ENCODE measurements around the gene TGM2. TPM values are rescaled to one million over a fixed set of nuclear protein-coding genes. Genes with fewer than 3 reads are reported as not detected.

The TGM2 gene
- total and polyA plus RNA-seq, 2 donors (not counting 1 experiment from before 2014, with no cell fraction given), result 2.4 to 60.8 TPM

DNA sequence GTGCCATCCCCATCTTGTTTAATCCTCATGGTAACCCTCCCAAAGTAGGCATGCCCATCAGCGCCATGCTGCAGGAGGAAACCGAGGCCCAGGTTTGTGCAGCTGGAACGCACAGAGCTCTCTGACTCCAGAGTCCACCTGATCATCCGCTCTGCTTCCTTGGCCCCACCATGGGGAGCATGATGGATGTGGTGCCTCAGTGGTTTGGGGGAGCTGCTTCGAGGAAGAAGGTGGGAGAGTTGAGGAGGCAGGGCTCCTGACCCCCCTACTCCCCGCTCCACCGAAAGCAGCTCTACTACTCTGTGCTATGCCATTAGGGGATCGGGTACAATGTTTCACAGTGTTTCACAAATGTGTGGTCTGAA lies 52.2 kb downstream of the TGM2 start:
- H3K27ac ChIP-seq (ENCODE audit: low read length in 2 of 2), result no peak overlapping the region
- CTCF ChIA-PET, result interaction anchor here (0.6 to 7.9 kb wide), 10 partner anchors 8 to 108 kb away, joined by 3 to 101 read pairs (median 4); no protein-coding TSS in a partner anchor
- Mint-ChIP-seq H3K4me1 (peaks cover 3% of the 10 kb centered on the region), H3K4me3 (no peak overlapping the region), H3K27ac (no peak overlapping the region), H3K9me3 (ENCODE audit: insufficient read depth) (no peaks in the 10 kb centered on the region), H3K27me3 (no peaks in the 10 kb centered on the region)
- no peak overlapping the region for H3K9ac ChIP-seq (ENCODE audit: low read length)
- H3K27me3 ChIP-seq (replicated peaks in 1 of 4; ENCODE audit: control extremely low read depth in 1 of 4, control insufficient read depth in 3 of 4, insufficient read depth in 4 of 4, low read length in 3 of 4), result no peaks in the 10 kb centered on the region
- no peaks in the 10 kb centered on the region for H3K79me2 ChIP-seq (ENCODE audit: control insufficient read depth, insufficient read depth, low read length)
- no peaks in the 10 kb centered on the region for H4K20me1 ChIP-seq (ENCODE audit: control insufficient read depth, insufficient read depth, low read length, poor library complexity, severe bottlenecking)
- H3K4me3 ChIP-seq (ENCODE audit: control extremely low read depth in 1 of 5, extremely low read depth in 1 of 5, insufficient read depth in 1 of 5, low read depth in 2 of 5, low read length in 4 of 5), result no peak overlapping the region
- no peak for ATAC-seq (ENCODE audit: low read depth)
- no peak overlapping the region for H2AFZ ChIP-seq (ENCODE audit: insufficient read depth, low read depth, low read length, poor library complexity, severe bottlenecking)
- no peak for TF ChIP-seq EZH2 (IDR thresholded peaks at IDR 0.05; ENCODE audit: borderline replicate concordance, insufficient read depth, low read depth, low read length, poor library complexity, severe bottlenecking)
- TF ChIP-seq, protein P1, sequence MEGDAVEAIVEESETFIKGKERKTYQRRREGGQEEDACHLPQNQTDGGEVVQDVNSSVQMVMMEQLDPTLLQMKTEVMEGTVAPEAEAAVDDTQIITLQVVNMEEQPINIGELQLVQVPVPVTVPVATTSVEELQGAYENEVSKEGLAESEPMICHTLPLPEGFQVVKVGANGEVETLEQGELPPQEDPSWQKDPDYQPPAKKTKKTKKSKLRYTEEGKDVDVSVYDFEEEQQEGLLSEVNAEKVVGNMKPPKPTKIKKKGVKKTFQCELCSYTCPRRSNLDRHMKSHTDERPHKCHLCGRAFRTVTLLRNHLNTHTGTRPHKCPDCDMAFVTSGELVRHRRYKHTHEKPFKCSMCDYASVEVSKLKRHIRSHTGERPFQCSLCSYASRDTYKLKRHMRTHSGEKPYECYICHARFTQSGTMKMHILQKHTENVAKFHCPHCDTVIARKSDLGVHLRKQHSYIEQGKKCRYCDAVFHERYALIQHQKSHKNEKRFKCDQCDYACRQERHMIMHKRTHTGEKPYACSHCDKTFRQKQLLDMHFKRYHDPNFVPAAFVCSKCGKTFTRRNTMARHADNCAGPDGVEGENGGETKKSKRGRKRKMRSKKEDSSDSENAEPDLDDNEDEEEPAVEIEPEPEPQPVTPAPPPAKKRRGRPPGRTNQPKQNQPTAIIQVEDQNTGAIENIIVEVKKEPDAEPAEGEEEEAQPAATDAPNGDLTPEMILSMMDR (IDR thresholded peaks at IDR 0.05), result no peak
- intact Hi-C loops (cut with micrococcal nuclease), result no loop called here
- WGBS (ENCODE audit: insufficient coverage), result 97% methylated on average over 5 of the region's 8 CpGs
- DNase-seq, result no peak
- no peaks in the 10 kb centered on the region for H3K36me3 ChIP-seq (replicated peaks in 1 of 2; ENCODE audit: control extremely low read depth in 1 of 2, control insufficient read depth in 1 of 2, extremely low read depth in 1 of 2, insufficient read depth in 2 of 2, low read length in 1 of 2)
- H3K4me1 ChIP-seq (ENCODE audit: control insufficient read depth in 2 of 2, insufficient read depth in 2 of 2, low read length in 2 of 2), result peaks cover 0 to 3% of the 10 kb centered on the region in 2 donors
- H3K9me3 ChIP-seq (ENCODE audit: control extremely low read depth in 1 of 3, control insufficient read depth in 2 of 3, insufficient read depth in 1 of 3, low read length in 2 of 3), result no peaks in the 10 kb centered on the region
- H3K4me2 ChIP-seq (replicated peaks; ENCODE audit: low read depth, low read length, poor library complexity, severe bottlenecking), result no peak overlapping the region
- POLR2A ChIA-PET, result no interaction called here

DNA sequence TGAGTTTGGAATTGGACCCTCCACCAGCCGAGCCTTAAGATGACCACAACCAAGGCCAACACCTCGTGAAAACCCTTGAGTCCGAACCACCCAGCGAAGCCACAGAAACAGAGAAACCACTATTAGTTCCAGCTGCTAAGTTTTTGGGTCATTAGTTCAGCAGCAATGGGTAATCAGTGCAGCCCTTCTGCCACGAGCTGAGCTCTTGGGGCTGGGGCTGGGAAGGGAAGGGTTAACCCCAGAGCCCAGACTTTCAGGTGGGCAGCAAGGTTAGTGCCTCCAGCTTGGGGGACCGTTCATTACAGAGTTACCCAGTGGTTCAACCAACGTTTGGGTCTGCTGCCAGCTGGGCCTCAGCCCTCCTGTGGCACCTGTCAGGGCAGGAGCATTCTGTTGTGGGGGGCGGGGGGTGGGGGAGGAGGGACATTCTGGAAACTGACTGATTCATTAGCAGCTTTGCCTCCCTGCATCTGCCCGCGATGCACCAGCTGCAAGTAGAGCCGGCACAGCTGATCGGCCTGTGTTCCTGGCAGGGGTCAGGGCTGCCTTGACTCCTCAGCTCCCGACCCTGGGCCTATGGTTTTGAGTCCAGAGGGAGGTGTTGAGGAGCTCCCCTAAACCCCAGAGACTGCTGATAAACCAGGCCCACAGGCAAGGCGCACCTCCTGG lies 52.7 kb downstream of the TGM2 start:
- Mint-ChIP-seq H3K4me1 (peaks cover 3% of the 10 kb centered on the region), H3K9me3 (ENCODE audit: insufficient read depth) (no peaks in the 10 kb centered on the region), H3K27me3 (no peaks in the 10 kb centered on the region), H3K4me3 (no peak overlapping the region), H3K27ac (no peak overlapping the region)
- no peaks in the 10 kb centered on the region for H3K27me3 ChIP-seq (replicated peaks in 1 of 4; ENCODE audit: control extremely low read depth in 1 of 4, control insufficient read depth in 3 of 4, insufficient read depth in 4 of 4, low read length in 3 of 4)
- no peaks in the 10 kb centered on the region for H3K36me3 ChIP-seq (replicated peaks in 1 of 2; ENCODE audit: control extremely low read depth in 1 of 2, control insufficient read depth in 1 of 2, extremely low read depth in 1 of 2, insufficient read depth in 2 of 2, low read length in 1 of 2)
- H3K27ac ChIP-seq (ENCODE audit: low read length in 2 of 2), result no peak overlapping the region
- ChIA-PET POLR2A (interaction anchor here (0.6 kb wide), 1 partner anchor 579 kb away, joined by 4 read pairs; no protein-coding TSS in a partner anchor), CTCF (interaction anchor here (0.9 to 7.9 kb wide), 9 partner anchors 9 to 109 kb away, joined by 3 to 101 read pairs (median 3); no protein-coding TSS in a partner anchor)
- no peak overlapping the region for H3K4me3 ChIP-seq (ENCODE audit: control extremely low read depth in 1 of 5, extremely low read depth in 1 of 5, insufficient read depth in 1 of 5, low read depth in 2 of 5, low read length in 4 of 5)
- no peak overlapping the region for H2AFZ ChIP-seq (ENCODE audit: insufficient read depth, low read depth, low read length, poor library complexity, severe bottlenecking)
- peaks cover 0 to 3% of the 10 kb centered on the region in 2 donors for H3K4me1 ChIP-seq (ENCODE audit: control insufficient read depth in 2 of 2, insufficient read depth in 2 of 2, low read length in 2 of 2)
- DNase-seq, result no peak
- WGBS (ENCODE audit: insufficient coverage), result 92% methylated on average over 10 of the region's 14 CpGs
- H3K9ac ChIP-seq (ENCODE audit: low read length), result no peak overlapping the region
- no peaks in the 10 kb centered on the region for H3K79me2 ChIP-seq (ENCODE audit: control insufficient read depth, insufficient read depth, low read length)
- H4K20me1 ChIP-seq (ENCODE audit: control insufficient read depth, insufficient read depth, low read length, poor library complexity, severe bottlenecking), result no peaks in the 10 kb centered on the region
- H3K9me3 ChIP-seq (ENCODE audit: control extremely low read depth in 1 of 3, control insufficient read depth in 2 of 3, insufficient read depth in 1 of 3, low read length in 2 of 3), result no peaks in the 10 kb centered on the region
- intact Hi-C loops (cut with micrococcal nuclease), result no loop called here
- no peak overlapping the region for H3K4me2 ChIP-seq (replicated peaks; ENCODE audit: low read depth, low read length, poor library complexity, severe bottlenecking)
- no peak for ATAC-seq (ENCODE audit: low read depth)
- no peak for TF ChIP-seq EZH2 (IDR thresholded peaks at IDR 0.05; ENCODE audit: borderline replicate concordance, insufficient read depth, low read depth, low read length, poor library complexity, severe bottlenecking)
- TF ChIP-seq, protein P1 (IDR thresholded peaks at IDR 0.05), result no peak
